Heart left ventricle (tissue), 16 donors: ENCODE data around the gene LAX1. TPM values are rescaled to one million over a fixed set of nuclear protein-coding genes. Genes with fewer than 3 reads are reported as not detected.

Experiments
- ATAC-seq, 4 donors: fragments of 200-7000 bp; cut with Tn5 transposase; one replicate each; pipeline ENCODE4 v1.9.1; 2020 to 2022; ENCODE audit warnings: moderate library complexity in 4 of 4, mild to moderate bottlenecking in 3 of 4, moderate number of reproducible peaks in 1 of 4
- DNase-seq, 5 donors: peaks; one replicate each; pipeline ENCODE4 v3.0.0-alpha.2; 2020
- H3K27ac ChIP-seq, 12 donors: fragments of 200-600 bp; sonication (generic) in 4 of 12; one replicate each; pipeline versions ENCODE4 v1.5.0 to v1.8.0; 2016 to 2022; ENCODE audit warnings: mild to moderate bottlenecking in 2 of 12
- H3K27me3 ChIP-seq, 9 donors: fragments of 200-600 bp; sonication (generic) in 2 of 9; one replicate each; pipeline versions ENCODE4 v1.5.1 to v1.8.0; 2016 to 2022; ENCODE audit warnings: mild to moderate bottlenecking in 3 of 9
- H3K36me3 ChIP-seq, 9 donors: fragments of 200-600 bp; sonication (generic) in 2 of 9; one replicate each; pipeline versions ENCODE4 v1.5.0 to v1.8.0; 2018 to 2022; ENCODE audit warnings: mild to moderate bottlenecking in 2 of 9
- H3K4me1 ChIP-seq, 12 donors: fragments of 200-600 bp; sonication (generic) in 4 of 12; one replicate each; pipeline versions ENCODE4 v1.5.0 to v1.8.0; 2016 to 2022; ENCODE audit warnings: mild to moderate bottlenecking in 3 of 12
- H3K4me3 ChIP-seq, 12 donors: fragments of 200-600 bp; sonication (generic) in 4 of 12; one replicate each; pipeline versions ENCODE4 v1.5.0 to v1.8.0; 2017 to 2022; ENCODE audit warnings: mild to moderate bottlenecking in 9 of 12, moderate library complexity in 4 of 12
- H3K9me3 ChIP-seq, 12 donors: fragments of 200-600 bp; sonication (generic) in 4 of 12; one replicate each; pipeline versions ENCODE4 v1.5.0 to v1.8.0; 2016 to 2022; ENCODE audit warnings: mild to moderate bottlenecking in 1 of 12
- POLR2A ChIP-seq, 2 donors: fragments of 450-650 bp; IDR thresholded peaks; one replicate each; pipeline ENCODE4 v1.6.1; 2017; ENCODE audit warnings: antibody characterized with exemption in 2 of 2, mild to moderate bottlenecking in 2 of 2, moderate library complexity in 2 of 2
- WGBS, 4 donors: extraction: QIAGEN DNeasy Blood & Tissue Kit in 2 of 4; methylation state at CpG; one replicate each; pipeline versions ENCODE4 v1.1.5 to v1.1.7; 2013 to 2018; 5-methylcytosine and 5-hydroxymethylcytosine counted together
- intact Hi-C, 10 donors: fragments of 100-400 bp; cut with DNase I; formaldehyde crosslinking; loops; one replicate each; pipeline versions ENCODE4 v1.11.1 to v1.14.2; 2022
- polyA plus RNA-seq, 2 donors: library from polyadenylated mRNA; stranded (reverse); fragments of 200-250 nt; gene quantifications; one replicate each; pipeline ENCODE4 v1.2.3, GENCODE V29; 2013
- total RNA-seq, 9 donors: library from RNA; depleted of rRNA in 2 of 9; stranded (reverse); fragments of >200 nt in 2 of 9; fragmentation: NEBNext Ultra II Directional in 3 of 9; extraction: Animal tissue kit (Norgen Biotek cat#: 25700) in 3 of 9; gene quantifications; one replicate each; pipeline versions ENCODE4 v1.1.0 to v1.2.4, GENCODE V29; 2016 to 2023
- TF ChIP-seq, protein P1 (sequence below), 12 donors: fragments of 200-600 bp; sonication (generic) in 4 of 12; IDR thresholded peaks; one replicate each; pipeline versions ENCODE4 v1.5.0 to v1.8.0; 2018 to 2022; ENCODE audit warnings: antibody characterized with exemption in 12 of 12, mild to moderate bottlenecking in 5 of 12
- donor health status: ischemic (EF 13 %, LVEDD 7.1; RV severe dilation, severe dysfunction).
- donor health status: healthy with polysubstance abuse.
- donor health status: DM: no; HTN: yes; CAD: no.
- donor health status: DM: no; HTN: no; CAD: no.
- donor health status: ischemic (EF 25% LVEDD 6.9; RV normal size, moderate dysfunction).
- donor health status: ischemic (EF 25% LVEDD 5.7; RV mildly dilated, moderate dysfunction).
- donor health status: healthy.
- donor health status: DM: yes; HTN: yes; CAD: no.
- donor health status: ischemic (EF 35%, LVEDD 5.7; RV mildly dilated, moderate dysfunction).
- donor health status: nonischemic (EF 11% LVEDD 7.7; RV severe dilation, severe dysfunction).
- donor health status: DM: yes; HTN: yes; CAD: no.
- donor health status: PGD.
- donor health status: ischemic (EF 29% LVEDD 5.4; RV normal size, mild dysfunction).
- donor health status: nonischemic (EF 23%, LVEDD 6.1; RV moderate dilation, normal function).

Gene LAX1
- total and polyA plus RNA-seq, 11 donors, result 0.04 to 1.7 (median 0.18) TPM; not detected in 3

DNA sequence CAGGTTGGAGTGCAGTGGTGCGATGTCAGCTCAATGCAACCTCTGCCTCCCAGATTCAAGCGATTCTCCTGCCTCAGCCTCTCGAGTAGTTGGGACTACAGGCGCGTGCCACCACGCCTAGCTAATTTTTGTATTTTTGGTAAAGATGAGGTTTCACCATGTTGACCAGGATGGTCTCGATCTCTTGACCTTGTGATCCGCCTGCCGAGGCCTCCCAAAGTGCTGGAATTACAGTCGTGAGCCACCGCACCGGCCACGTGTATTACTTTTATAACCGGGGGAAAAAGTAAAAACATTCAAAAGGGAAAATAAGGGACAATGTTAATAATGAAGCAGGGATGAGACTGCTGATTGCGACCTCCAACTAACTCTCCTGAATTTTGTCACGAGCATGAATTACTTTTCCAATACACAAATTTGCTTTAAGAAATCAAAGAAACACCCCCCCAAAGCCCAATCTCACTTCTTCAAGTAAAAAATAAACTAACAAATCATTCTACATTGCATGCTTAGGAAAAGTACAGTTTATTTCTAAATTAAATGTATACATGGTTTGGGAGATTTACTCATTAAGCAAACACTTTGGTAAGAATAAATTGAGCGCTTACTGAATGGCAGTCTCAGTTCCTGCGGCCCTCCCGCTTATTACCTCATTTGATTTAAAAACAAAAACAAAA is 29.9 kb downstream of the LAX1 start:
- no peak for DNase-seq
- TF ChIP-seq, protein P1, sequence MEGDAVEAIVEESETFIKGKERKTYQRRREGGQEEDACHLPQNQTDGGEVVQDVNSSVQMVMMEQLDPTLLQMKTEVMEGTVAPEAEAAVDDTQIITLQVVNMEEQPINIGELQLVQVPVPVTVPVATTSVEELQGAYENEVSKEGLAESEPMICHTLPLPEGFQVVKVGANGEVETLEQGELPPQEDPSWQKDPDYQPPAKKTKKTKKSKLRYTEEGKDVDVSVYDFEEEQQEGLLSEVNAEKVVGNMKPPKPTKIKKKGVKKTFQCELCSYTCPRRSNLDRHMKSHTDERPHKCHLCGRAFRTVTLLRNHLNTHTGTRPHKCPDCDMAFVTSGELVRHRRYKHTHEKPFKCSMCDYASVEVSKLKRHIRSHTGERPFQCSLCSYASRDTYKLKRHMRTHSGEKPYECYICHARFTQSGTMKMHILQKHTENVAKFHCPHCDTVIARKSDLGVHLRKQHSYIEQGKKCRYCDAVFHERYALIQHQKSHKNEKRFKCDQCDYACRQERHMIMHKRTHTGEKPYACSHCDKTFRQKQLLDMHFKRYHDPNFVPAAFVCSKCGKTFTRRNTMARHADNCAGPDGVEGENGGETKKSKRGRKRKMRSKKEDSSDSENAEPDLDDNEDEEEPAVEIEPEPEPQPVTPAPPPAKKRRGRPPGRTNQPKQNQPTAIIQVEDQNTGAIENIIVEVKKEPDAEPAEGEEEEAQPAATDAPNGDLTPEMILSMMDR (IDR thresholded peaks at IDR 0.05), result no peak
- TF ChIP-seq POLR2A (IDR thresholded peaks at IDR 0.05), result no peak
- intact Hi-C loops, result loop anchor here in 2 of 10 donors (5.0 to 10.0 kb wide), 2 partner anchors 168 to 290 kb away; partner anchors contain the start of gene ATP2B4 (in 1 of the 2)

DNA sequence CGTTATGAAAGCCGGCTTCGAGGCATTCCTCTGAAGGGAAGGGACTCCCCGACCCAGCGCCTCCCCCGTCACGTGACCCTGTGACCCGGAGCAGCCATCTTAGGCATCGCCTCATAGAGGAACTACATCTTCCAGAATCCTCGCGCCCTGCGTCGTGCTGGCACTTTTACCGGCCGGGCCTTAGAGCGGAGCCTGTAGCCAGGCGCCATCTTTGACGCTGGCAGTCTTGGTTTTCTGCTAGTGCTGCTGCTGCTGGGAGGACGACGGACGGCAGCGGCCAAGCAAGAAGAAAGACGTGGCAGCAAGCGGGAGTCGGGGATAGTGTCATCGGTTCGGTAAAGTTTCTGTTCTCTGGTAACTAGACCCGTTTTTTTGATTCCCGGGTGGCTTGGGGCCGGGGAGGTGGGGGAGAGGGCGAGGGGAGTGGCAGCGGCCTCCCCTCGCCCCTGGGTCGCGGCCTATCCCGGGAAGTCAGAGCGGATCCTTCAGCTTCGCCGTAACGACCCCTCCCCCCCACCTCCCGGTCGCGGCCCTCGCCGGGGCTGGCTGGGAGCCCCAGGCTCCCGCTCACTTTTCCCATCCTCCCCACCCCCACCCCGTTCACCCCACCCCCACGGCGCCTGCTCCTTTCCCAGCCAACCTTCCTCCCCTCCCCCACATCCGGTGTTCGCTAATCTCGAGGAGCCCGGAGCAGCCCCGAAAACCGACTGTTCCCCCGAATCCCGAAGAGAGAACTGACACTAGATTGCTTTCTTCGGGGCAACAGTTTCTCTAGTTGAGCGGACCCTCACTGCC is 30.7 kb downstream of the LAX1 start, which contains the start of the genes ZBED6 and ZC3H11A:
TSS of gene ZBED6 (plus strand) at position 183 of the 795 bp plus-strand sequence. CDS start 1,900 bp downstream, outside the sequence.
TSS of gene ZC3H11A (plus strand) at position 183 of the 795 bp plus-strand sequence. CDS start 21,448 bp downstream, outside the sequence.
- peaks cover 8 to 52% (median 42%) of the 10 kb centered on the region in 12 donors for H3K4me1 ChIP-seq
- intact Hi-C loops, result loop anchor here in 2 of 10 donors (5.0 to 10.0 kb wide), 2 partner anchors 168 to 291 kb away; partner anchors contain the start of gene ATP2B4 (in 1 of the 2)
- peak in 1 of 2 donors; percentile 63 for TF ChIP-seq POLR2A (IDR thresholded peaks at IDR 0.05)
- TF ChIP-seq, protein P1 (IDR thresholded peaks at IDR 0.05), result no peak
- H3K27me3 ChIP-seq, result no peaks in the 10 kb centered on the region
- DNase-seq, result peak; percentile 99 to 100 (median 99)
- no peaks in the 10 kb centered on the region for H3K9me3 ChIP-seq
- peak within 1 kb of the TSS; percentile 89 to 98 (median 96) for H3K27ac ChIP-seq
- peaks cover 0 to 31% (median 8%) of the 10 kb centered on the region in 9 donors for H3K36me3 ChIP-seq
- peak within 1 kb of the TSS; percentile 47 to 92 (median 82) for H3K4me3 ChIP-seq
- peak; percentile 98 to 99 (median 98) for ATAC-seq
- 0 to 1% (median 0%) methylated on average over 33 to 59 of the region's 59 CpGs for WGBS, 4 donors

More for the DNA sequence above, 29.9 kb downstream of the LAX1 start:
- ATAC-seq, result no peak
- Histone ChIP-seq H3K36me3 (peaks cover 0 to 31% (median 8%) of the 10 kb centered on the region in 9 donors), H3K27me3 (no peaks in the 10 kb centered on the region), H3K4me3 (peak overlapping the region; percentile 1 to 92 (median 82)), H3K9me3 (no peaks in the 10 kb centered on the region), H3K4me1 (peaks cover 8 to 45% (median 34%) of the 10 kb centered on the region in 12 donors), H3K27ac (peak overlapping the region; percentile 89 to 98 (median 96))
- 73 to 79% (median 75%) methylated on average over 19 of the region's 19 CpGs for WGBS, 4 donors

DNA sequence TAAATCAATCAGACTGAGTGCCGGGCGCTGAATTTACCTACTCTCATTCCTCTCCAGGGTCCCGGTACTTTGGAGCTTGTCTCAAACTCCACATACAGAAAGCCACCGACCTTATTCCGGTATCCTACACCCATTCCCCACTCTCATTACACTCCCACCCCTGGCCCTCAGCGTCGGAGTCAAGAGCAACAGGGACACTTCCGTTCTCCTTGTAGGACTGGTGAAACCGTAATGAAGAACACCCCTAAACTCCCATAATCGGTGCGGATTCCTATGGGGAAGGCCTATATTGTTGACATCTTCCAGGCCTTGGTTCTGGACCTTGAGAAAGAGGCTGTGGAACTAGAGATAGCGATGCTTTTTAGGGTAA is 31.2 kb downstream of the LAX1 start:
- intact Hi-C loops, result loop anchor here in 2 of 10 donors (5.0 to 10.0 kb wide), 2 partner anchors 169 to 291 kb away; partner anchors contain the start of gene ATP2B4 (in 1 of the 2)
- peaks cover 8 to 58% (median 47%) of the 10 kb centered on the region in 12 donors for H3K4me1 ChIP-seq
- no peaks in the 10 kb centered on the region for H3K9me3 ChIP-seq
- peak in 3 of 5 donors; percentile 18 to 31 (median 28) for DNase-seq
- WGBS, 4 donors, result 1 to 2% (median 1%) methylated on average over 12 of the region's 12 CpGs
- H3K27ac ChIP-seq, result peak overlapping the region; percentile 89 to 98 (median 96)
- H3K36me3 ChIP-seq, result peaks cover 0 to 31% (median 8%) of the 10 kb centered on the region in 9 donors
- no peaks in the 10 kb centered on the region for H3K27me3 ChIP-seq
- TF ChIP-seq POLR2A (IDR thresholded peaks at IDR 0.05), result no peak
- TF ChIP-seq, protein P1 (IDR thresholded peaks at IDR 0.05), result no peak
- peak overlapping the region; percentile 47 to 92 (median 82) for H3K4me3 ChIP-seq
- ATAC-seq, result peak in 3 of 4 donors; percentile 30 to 40 (median 31)
